IPS DF 6.9 (cell line): ENCODE results near the gene ASAP3.
"Not testable (repeated sequence)": the region's sequence is repeated elsewhere in the genome, so short reads cannot be mapped to it uniquely, and the experiment has no call there.

Source experiments
- DNase-seq: peaks from one replicate; pipeline ENCODE4 v3.0.0-alpha.2; 2013; ENCODE audit warnings: low read depth, low spot score
- H3K27ac ChIP-seq: one replicate; pipeline ENCODE4 v1.5.1; 2013; ENCODE audit warnings: low read length, control low read depth
- H3K27me3 ChIP-seq: 2 replicates; pipeline ENCODE4 v1.6.1; 2013; ENCODE audit warnings: mild to moderate bottlenecking, low read length; ENCODE audit not compliant: control insufficient read depth, insufficient read depth
- H3K36me3 ChIP-seq: 2 replicates; pipeline ENCODE4 v1.6.1; 2013; ENCODE audit warnings: low read length; ENCODE audit not compliant: control insufficient read depth, insufficient read depth
- H3K4me1 ChIP-seq: 2 replicates; pipeline ENCODE4 v1.6.1; 2013; ENCODE audit warnings: low read length; ENCODE audit not compliant: control insufficient read depth, insufficient read depth
- H3K4me3 ChIP-seq: 2 replicates; pipeline ENCODE4 v1.5.1; 2013; ENCODE audit warnings: mild to moderate bottlenecking, low read length
- H3K9me3 ChIP-seq: 2 replicates; pipeline ENCODE4 v1.6.1; 2013; ENCODE audit warnings: low read length, inconsistent platforms; ENCODE audit not compliant: control insufficient read depth, insufficient read depth
- WGBS: extraction: QIAGEN DNeasy Blood & Tissue Kit; methylation state at CpG from one replicate; pipeline ENCODE4 v1.1.7; 2013; ENCODE audit warnings: mixed read lengths, missing lambda C conversion rate; ENCODE audit not compliant: insufficient read length, insufficient coverage; 5-methylcytosine and 5-hydroxymethylcytosine counted together

Gene ASAP3

GRCh38 chr1:23384312-23385058 lies 99.5 kb downstream of the ASAP3 start:
- no peak overlapping the region for H3K27ac ChIP-seq
- no peaks in the 10 kb centered on the region for H3K36me3 ChIP-seq
- H3K4me1 ChIP-seq, result no peaks in the 10 kb centered on the region
- no peaks in the 10 kb centered on the region; the same call in 1 of the 2 replicates for H3K9me3 ChIP-seq
- DNase-seq, result no peak
- H3K27me3 ChIP-seq, result peaks cover 35% of the 10 kb centered on the region
- no peak overlapping the region for H3K4me3 ChIP-seq
- WGBS, result no CpG with 5 or more reads among the region's 11 CpGs

- Histone ChIP-seq H3K27ac (no peak overlapping the region), H3K4me3 (no peak overlapping the region; the same call in 1 of the 2 replicates), H3K4me1 (no peaks in the 10 kb centered on the region), H3K27me3 (peaks cover 37% of the 10 kb centered on the region), H3K36me3 (no peaks in the 10 kb centered on the region), H3K9me3 (no peaks in the 10 kb centered on the region; the same call in 1 of the 2 replicates)
- WGBS, result no CpG with 5 or more reads among the region's 8 CpGs
- DNase-seq, result no peak
These were observed 100.2 kb downstream of the ASAP3 start for GRCh38 chr1:23383577-23384311.

- Histone ChIP-seq H3K4me1 (no peaks in the 10 kb centered on the region), H3K27me3 (peaks cover 30% of the 10 kb centered on the region), H3K27ac (no peak overlapping the region), H3K9me3 (no peaks in the 10 kb centered on the region), H3K36me3 (no peaks in the 10 kb centered on the region), H3K4me3 (no peak overlapping the region)
- WGBS, result no CpG with 5 or more reads among the region's 5 CpGs
- DNase-seq, result no peak
These were observed 102.6 kb downstream of the ASAP3 start for GRCh38 chr1:23381233-23381885.

- no CpG with 5 or more reads among the region's 5 CpGs for WGBS
- Histone ChIP-seq H3K9me3 (no peaks in the 10 kb centered on the region), H3K27ac (no peak overlapping the region), H3K4me3 (no peak overlapping the region), H3K36me3 (no peaks in the 10 kb centered on the region), H3K4me1 (no peaks in the 10 kb centered on the region), H3K27me3 (peaks cover 28% of the 10 kb centered on the region)
- no peak for DNase-seq
These were observed 103.3 kb downstream of the ASAP3 start for GRCh38 chr1:23380719-23381118.

GRCh38 chr1:23380236-23380635 lies 103.7 kb downstream of the ASAP3 start:
- not testable (repeated sequence) for H3K4me1 ChIP-seq, H3K4me3 ChIP-seq, H3K27ac ChIP-seq, H3K36me3 ChIP-seq, DNase-seq, H3K9me3 ChIP-seq
- H3K27me3 ChIP-seq, result peaks cover 28% of the 10 kb centered on the region
- WGBS, result no CpG with 5 or more reads among the region's 4 CpGs
